HepG2 (cell line): ENCODE results near the gene PTPN18. TPM values are rescaled to one million over a fixed set of nuclear protein-coding genes. Genes with fewer than 3 reads are reported as not detected.

Experiments used
- CEBPB ChIP-seq: IDR thresholded peaks from 2 replicates; pipeline ENCODE4 v1.6.1; 2011; ENCODE audit warnings: low read depth, low read length, improper control_type of control experiment, borderline replicate concordance
- DMAP1 ChIP-seq: IDR thresholded peaks from 2 replicates; pipeline ENCODE4 v1.6.1; 2016
- GLI4 ChIP-seq: sonication (generic); formaldehyde crosslinking; IDR thresholded peaks from 2 replicates; pipeline ENCODE4 v1.5.1; 2020; ENCODE audit warnings: missing genetic modification reagents, mild to moderate bottlenecking, moderate library complexity, borderline replicate concordance
- HDAC6 ChIP-seq: fragments of 200-600 bp; sonication (generic); IDR thresholded peaks from 2 replicates; pipeline ENCODE4 v1.7.0; 2017; ENCODE audit warnings: mild to moderate bottlenecking, antibody characterized with exemption, low read length, low read depth
- KLF11 ChIP-seq: IDR thresholded peaks from 2 replicates; pipeline ENCODE4 v1.6.1; 2016; ENCODE audit warnings: missing compliant biosample characterization
- ZBTB7B ChIP-seq: sonication (generic); formaldehyde crosslinking; IDR thresholded peaks from 2 replicates; pipeline ENCODE4 v1.4.0; 2020; ENCODE audit warnings: missing genetic modification reagents
- ZMAT3 ChIP-seq: sonication (generic); formaldehyde crosslinking; conservative IDR thresholded peaks from 2 replicates; pipeline ENCODE4 v1.7.0; 2021; ENCODE audit warnings: missing genetic modification reagents
- ZMYM3 ChIP-seq: sonication (generic); formaldehyde crosslinking; IDR thresholded peaks from 2 replicates; pipeline ENCODE4 v1.5.1; 2020; ENCODE audit warnings: mild to moderate bottlenecking, missing genetic modification reagents
- ZNF232 ChIP-seq: sonication (generic); formaldehyde crosslinking; IDR thresholded peaks from 2 replicates; pipeline ENCODE4 v1.4.0; 2020; ENCODE audit warnings: missing genetic modification reagents, borderline replicate concordance
- ZNF34 ChIP-seq: sonication (generic); formaldehyde crosslinking; IDR thresholded peaks from 2 replicates; pipeline ENCODE4 v1.4.0; 2020; ENCODE audit warnings: mild to moderate bottlenecking, missing genetic modification reagents, borderline replicate concordance
- ZNF766 ChIP-seq: sonication (generic); formaldehyde crosslinking; IDR thresholded peaks from 2 replicates; pipeline ENCODE4 v1.5.0; 2020; ENCODE audit warnings: missing genetic modification reagents, borderline replicate concordance
- ZSCAN22 ChIP-seq: sonication (generic); formaldehyde crosslinking; IDR thresholded peaks from 2 replicates; pipeline ENCODE4 v1.4.0; 2020; ENCODE audit warnings: mild to moderate bottlenecking, missing genetic modification reagents
- polyA plus RNA-seq, 8 experiments: library from polyadenylated mRNA; depleted of rRNA in 3 of 8; stranded (reverse) in 7 of 8; unstranded in 1 of 8; fragments of >200 nt; fragmentation: Illumina TruSeq in 4 of 8; extraction: Trizol in 4 of 8; gene quantifications; 2 replicates each; pipeline versions ENCODE4 v1.2.1 to v1.2.3, GENCODE V29; 2011 to 2016; ENCODE audit warnings: low read depth in 4 of 8, missing spikeins in 1 of 8, mixed read lengths in 1 of 8; ENCODE audit not compliant: insufficient read depth in 1 of 8
- total RNA-seq, 5 experiments: library from RNA; depleted of rRNA; stranded (reverse); fragments of >200 nt; fragmentation: Illumina TruSeq; extraction: Trizol; gene quantifications; 2 replicates each; pipeline ENCODE4 v1.2.3, GENCODE V29; 2016; ENCODE audit warnings: low read depth in 1 of 5
- TF ChIP-seq, protein P1 (sequence below): sonication (generic); formaldehyde crosslinking; IDR thresholded peaks from 2 replicates; pipeline ENCODE4 v1.5.1; 2020; ENCODE audit warnings: missing genetic modification reagents, mild to moderate bottlenecking, borderline replicate concordance
- TF ChIP-seq, protein P2 (sequence below): sonication (generic); formaldehyde crosslinking; IDR thresholded peaks from 2 replicates; pipeline ENCODE4 v1.5.0; 2020; ENCODE audit warnings: missing genetic modification reagents
- TF ChIP-seq, protein P3 (sequence below): IDR thresholded peaks from 2 replicates; pipeline ENCODE4 v1.4.0; 2020; ENCODE audit warnings: mild to moderate bottlenecking, missing genetic modification reagents
- TF ChIP-seq, protein P4 (sequence below): sonication (generic); formaldehyde crosslinking; IDR thresholded peaks from 2 replicates; pipeline ENCODE4 v1.5.1; 2020; ENCODE audit warnings: missing genetic modification reagents, mild to moderate bottlenecking, borderline replicate concordance
- TF ChIP-seq, protein P5 (sequence below): IDR thresholded peaks from 2 replicates; pipeline ENCODE4 v1.6.1; 2012; ENCODE audit warnings: inconsistent platforms
- TF ChIP-seq, protein P6 (sequence below): sonication (generic); formaldehyde crosslinking; IDR thresholded peaks from 2 replicates; pipeline ENCODE4 v1.8.0; 2022; ENCODE audit warnings: missing genetic modification reagents, mild to moderate bottlenecking, inconsistent platforms, borderline replicate concordance

The PTPN18 gene
- total and polyA plus RNA-seq, 2 of the 13 experiments (the other 11 are each of a cell fraction or from before 2014, with no cell fraction given), result 14.8 to 39.6 TPM

DNA sequence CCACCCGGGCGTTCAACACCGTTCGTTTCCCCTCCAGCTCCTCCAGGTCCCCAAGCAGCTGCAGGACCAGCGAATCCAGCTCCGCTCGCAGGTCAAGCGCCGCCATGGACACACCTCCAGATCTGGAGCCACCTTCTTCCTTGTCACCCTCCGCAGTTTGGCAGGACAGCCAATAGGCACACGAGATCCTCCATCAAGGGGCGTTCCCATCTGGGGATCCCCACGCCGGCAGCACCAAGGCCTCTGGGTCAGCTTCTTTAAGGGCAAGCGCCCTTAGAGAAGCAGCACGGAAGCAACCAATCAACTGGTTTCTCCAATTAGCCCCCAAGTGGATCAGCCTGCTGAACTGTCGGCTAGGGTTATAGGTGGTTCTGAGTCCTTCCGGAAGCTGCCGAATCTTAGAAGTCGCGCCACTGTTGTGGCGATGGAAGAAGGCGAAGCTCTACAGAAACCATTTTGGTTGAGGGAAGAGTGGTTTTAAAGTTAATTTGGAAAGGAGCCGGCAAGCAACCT, 13.8 kb upstream of the PTPN18 start (continued):
- TF ChIP-seq, protein P1, sequence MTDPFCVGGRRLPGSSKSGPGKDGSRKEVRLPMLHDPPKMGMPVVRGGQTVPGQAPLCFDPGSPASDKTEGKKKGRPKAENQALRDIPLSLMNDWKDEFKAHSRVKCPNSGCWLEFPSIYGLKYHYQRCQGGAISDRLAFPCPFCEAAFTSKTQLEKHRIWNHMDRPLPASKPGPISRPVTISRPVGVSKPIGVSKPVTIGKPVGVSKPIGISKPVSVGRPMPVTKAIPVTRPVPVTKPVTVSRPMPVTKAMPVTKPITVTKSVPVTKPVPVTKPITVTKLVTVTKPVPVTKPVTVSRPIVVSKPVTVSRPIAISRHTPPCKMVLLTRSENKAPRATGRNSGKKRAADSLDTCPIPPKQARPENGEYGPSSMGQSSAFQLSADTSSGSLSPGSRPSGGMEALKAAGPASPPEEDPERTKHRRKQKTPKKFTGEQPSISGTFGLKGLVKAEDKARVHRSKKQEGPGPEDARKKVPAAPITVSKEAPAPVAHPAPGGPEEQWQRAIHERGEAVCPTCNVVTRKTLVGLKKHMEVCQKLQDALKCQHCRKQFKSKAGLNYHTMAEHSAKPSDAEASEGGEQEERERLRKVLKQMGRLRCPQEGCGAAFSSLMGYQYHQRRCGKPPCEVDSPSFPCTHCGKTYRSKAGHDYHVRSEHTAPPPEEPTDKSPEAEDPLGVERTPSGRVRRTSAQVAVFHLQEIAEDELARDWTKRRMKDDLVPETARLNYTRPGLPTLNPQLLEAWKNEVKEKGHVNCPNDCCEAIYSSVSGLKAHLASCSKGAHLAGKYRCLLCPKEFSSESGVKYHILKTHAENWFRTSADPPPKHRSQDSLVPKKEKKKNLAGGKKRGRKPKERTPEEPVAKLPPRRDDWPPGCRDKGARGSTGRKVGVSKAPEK, result 0 out of 2 replicates have a peak, but pooled peaks have one; percentile 15
- TF ChIP-seq, protein P2, sequence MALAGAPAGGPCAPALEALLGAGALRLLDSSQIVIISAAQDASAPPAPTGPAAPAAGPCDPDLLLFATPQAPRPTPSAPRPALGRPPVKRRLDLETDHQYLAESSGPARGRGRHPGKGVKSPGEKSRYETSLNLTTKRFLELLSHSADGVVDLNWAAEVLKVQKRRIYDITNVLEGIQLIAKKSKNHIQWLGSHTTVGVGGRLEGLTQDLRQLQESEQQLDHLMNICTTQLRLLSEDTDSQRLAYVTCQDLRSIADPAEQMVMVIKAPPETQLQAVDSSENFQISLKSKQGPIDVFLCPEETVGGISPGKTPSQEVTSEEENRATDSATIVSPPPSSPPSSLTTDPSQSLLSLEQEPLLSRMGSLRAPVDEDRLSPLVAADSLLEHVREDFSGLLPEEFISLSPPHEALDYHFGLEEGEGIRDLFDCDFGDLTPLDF (CRISPR knock-in tag), result peak; percentile 21; the same call in 1 of the 2 replicates
- TF ChIP-seq, protein P3, sequence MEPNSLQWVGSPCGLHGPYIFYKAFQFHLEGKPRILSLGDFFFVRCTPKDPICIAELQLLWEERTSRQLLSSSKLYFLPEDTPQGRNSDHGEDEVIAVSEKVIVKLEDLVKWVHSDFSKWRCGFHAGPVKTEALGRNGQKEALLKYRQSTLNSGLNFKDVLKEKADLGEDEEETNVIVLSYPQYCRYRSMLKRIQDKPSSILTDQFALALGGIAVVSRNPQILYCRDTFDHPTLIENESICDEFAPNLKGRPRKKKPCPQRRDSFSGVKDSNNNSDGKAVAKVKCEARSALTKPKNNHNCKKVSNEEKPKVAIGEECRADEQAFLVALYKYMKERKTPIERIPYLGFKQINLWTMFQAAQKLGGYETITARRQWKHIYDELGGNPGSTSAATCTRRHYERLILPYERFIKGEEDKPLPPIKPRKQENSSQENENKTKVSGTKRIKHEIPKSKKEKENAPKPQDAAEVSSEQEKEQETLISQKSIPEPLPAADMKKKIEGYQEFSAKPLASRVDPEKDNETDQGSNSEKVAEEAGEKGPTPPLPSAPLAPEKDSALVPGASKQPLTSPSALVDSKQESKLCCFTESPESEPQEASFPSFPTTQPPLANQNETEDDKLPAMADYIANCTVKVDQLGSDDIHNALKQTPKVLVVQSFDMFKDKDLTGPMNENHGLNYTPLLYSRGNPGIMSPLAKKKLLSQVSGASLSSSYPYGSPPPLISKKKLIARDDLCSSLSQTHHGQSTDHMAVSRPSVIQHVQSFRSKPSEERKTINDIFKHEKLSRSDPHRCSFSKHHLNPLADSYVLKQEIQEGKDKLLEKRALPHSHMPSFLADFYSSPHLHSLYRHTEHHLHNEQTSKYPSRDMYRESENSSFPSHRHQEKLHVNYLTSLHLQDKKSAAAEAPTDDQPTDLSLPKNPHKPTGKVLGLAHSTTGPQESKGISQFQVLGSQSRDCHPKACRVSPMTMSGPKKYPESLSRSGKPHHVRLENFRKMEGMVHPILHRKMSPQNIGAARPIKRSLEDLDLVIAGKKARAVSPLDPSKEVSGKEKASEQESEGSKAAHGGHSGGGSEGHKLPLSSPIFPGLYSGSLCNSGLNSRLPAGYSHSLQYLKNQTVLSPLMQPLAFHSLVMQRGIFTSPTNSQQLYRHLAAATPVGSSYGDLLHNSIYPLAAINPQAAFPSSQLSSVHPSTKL, result no peak
- TF ChIP-seq DMAP1 (CRISPR knock-in tag), result no peak
- TF ChIP-seq ZMAT3 (CRISPR knock-in tag), result no peak
- TF ChIP-seq, protein P4, sequence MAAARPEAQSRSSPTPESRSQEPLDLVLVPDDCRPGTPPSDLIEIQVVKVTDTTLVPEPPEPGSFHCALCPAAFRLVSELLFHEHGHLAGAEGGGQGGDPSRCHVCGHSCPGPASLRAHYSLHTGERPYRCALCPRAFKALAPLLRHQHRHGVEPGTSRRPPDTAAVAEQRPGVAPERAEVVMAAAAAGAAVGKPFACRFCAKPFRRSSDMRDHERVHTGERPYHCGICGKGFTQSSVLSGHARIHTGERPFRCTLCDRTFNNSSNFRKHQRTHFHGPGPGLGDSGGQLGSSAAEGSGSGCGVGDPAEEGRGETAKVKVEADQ (CRISPR knock-in tag), result peak; percentile 10; the same call in 1 of the 2 replicates
- no peak for TF ChIP-seq CEBPB
- no peak for TF ChIP-seq HDAC6
- TF ChIP-seq KLF11 (CRISPR knock-in tag), result no peak
- no peak for TF ChIP-seq ZNF34 (CRISPR knock-in tag)
- no peak for TF ChIP-seq ZMYM3 (CRISPR knock-in tag)
- TF ChIP-seq ZBTB7B, result no peak
- TF ChIP-seq, protein P5, sequence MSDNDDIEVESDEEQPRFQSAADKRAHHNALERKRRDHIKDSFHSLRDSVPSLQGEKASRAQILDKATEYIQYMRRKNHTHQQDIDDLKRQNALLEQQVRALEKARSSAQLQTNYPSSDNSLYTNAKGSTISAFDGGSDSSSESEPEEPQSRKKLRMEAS, result peak; percentile 30
- TF ChIP-seq, protein P6, sequence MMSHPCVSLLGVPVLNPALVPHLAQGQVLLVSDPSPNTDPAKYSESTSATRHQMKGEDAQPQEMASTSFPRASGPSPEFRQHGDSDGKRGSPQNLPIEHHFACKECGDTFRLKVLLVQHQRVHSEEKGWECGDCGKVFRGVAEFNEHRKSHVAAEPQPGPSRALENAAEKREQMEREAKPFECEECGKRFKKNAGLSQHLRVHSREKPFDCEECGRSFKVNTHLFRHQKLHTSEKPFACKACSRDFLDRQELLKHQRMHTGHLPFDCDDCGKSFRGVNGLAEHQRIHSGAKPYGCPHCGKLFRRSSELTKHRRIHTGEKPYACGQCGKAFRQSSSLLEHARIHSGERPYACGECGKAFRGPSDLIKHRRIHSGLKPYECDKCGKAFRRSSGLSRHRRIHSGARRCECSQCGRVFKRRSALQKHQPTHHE, result no peak; the same call in 1 of the 2 replicates
- no peak for TF ChIP-seq ZNF766 (CRISPR knock-in tag)
- no peak; the same call in 1 of the 2 replicates for TF ChIP-seq ZSCAN22 (CRISPR knock-in tag)
- TF ChIP-seq GLI4, result no peak
- no peak; the same call in 1 of the 2 replicates for TF ChIP-seq ZNF232
